ENCODE measurements around the gene NCCRP1. TPM values are rescaled to one million over a fixed set of nuclear protein-coding genes. Genes with fewer than 3 reads are reported as not detected.

The NCCRP1 gene
- total and polyA plus RNA-seq, 2 donors (not counting 1 experiment from before 2014, with no cell fraction given): not detected

- Histone ChIP-seq H3K9ac (ENCODE audit: insufficient read depth, low read length) (no peak overlapping the region), H3K4me3 (replicated peaks in 1 of 4; ENCODE audit: control extremely low read depth in 1 of 4, insufficient read depth in 1 of 4, low read depth in 3 of 4, low read length in 4 of 4) (no peak overlapping the region), H3K4me2 (ENCODE audit: extremely low read depth, insufficient read depth, low read length) (no peak overlapping the region), H2AFZ (ENCODE audit: low read length) (no peak overlapping the region), H3K4me1 (ENCODE audit: control insufficient read depth, extremely low read depth, insufficient read depth, low read length) (no peaks in the 10 kb centered on the region), H3K36me3 (ENCODE audit: control insufficient read depth, insufficient read depth, low read length) (no peaks in the 10 kb centered on the region), H3K9me3 (ENCODE audit: control insufficient read depth, insufficient read depth, low read depth, low read length) (no peaks in the 10 kb centered on the region), H3K79me2 (ENCODE audit: control insufficient read depth, insufficient read depth, low read length) (peaks cover 30% of the 10 kb centered on the region), H3K27ac (ENCODE audit: insufficient read depth, low read length) (no peak overlapping the region), H4K20me1 (ENCODE audit: control insufficient read depth, extremely low read depth, insufficient read depth, low read length) (no peaks in the 10 kb centered on the region), H3K27me3 (ENCODE audit: control insufficient read depth, insufficient read depth, low read length) (no peaks in the 10 kb centered on the region)
- TF ChIP-seq CTCF (conservative IDR thresholded peaks at IDR 0.05 in 1 of 2, IDR thresholded peaks at IDR 0.05 in 1 of 2; ENCODE audit: low read depth in 1 of 2, low read length in 2 of 2): no peak
- TF ChIP-seq EZH2 (IDR thresholded peaks at IDR 0.05; ENCODE audit: low read length, missing control alignments): no peak
- DNase-seq (ENCODE audit: low read depth in 2 of 2): no peak
Observed at GRCh38 chr19:39150235-39150634, 46.5 kb upstream of the NCCRP1 start.

- H3K79me2 ChIP-seq (ENCODE audit: control insufficient read depth, insufficient read depth, low read length): peaks cover 29% of the 10 kb centered on the region
Observed at GRCh38 chr19:39150807-39151600, 45.8 kb upstream of the NCCRP1 start.

GRCh38 chr19:39152066-39152465 lies 44.7 kb upstream of the NCCRP1 start:
- H3K9ac ChIP-seq (ENCODE audit: insufficient read depth, low read length): no peak overlapping the region
- no peaks in the 10 kb centered on the region for H3K36me3 ChIP-seq (ENCODE audit: control insufficient read depth, insufficient read depth, low read length)
- no peak overlapping the region for H3K4me3 ChIP-seq (replicated peaks in 1 of 4; ENCODE audit: control extremely low read depth in 1 of 4, insufficient read depth in 1 of 4, low read depth in 3 of 4, low read length in 4 of 4)
- no peaks in the 10 kb centered on the region for H4K20me1 ChIP-seq (ENCODE audit: control insufficient read depth, extremely low read depth, insufficient read depth, low read length)
- peaks cover 26% of the 10 kb centered on the region for H3K79me2 ChIP-seq (ENCODE audit: control insufficient read depth, insufficient read depth, low read length)
- H3K9me3 ChIP-seq (ENCODE audit: control insufficient read depth, insufficient read depth, low read depth, low read length): no peaks in the 10 kb centered on the region
- no peaks in the 10 kb centered on the region for H3K4me1 ChIP-seq (ENCODE audit: control insufficient read depth, extremely low read depth, insufficient read depth, low read length)
- H3K27me3 ChIP-seq (ENCODE audit: control insufficient read depth, insufficient read depth, low read length): no peaks in the 10 kb centered on the region
- no peak for DNase-seq (ENCODE audit: low read depth in 2 of 2)
- H3K4me2 ChIP-seq (ENCODE audit: extremely low read depth, insufficient read depth, low read length): no peak overlapping the region
- H2AFZ ChIP-seq (ENCODE audit: low read length): no peak overlapping the region
- H3K27ac ChIP-seq (ENCODE audit: insufficient read depth, low read length): no peak overlapping the region
- TF ChIP-seq EZH2 (IDR thresholded peaks at IDR 0.05; ENCODE audit: low read length, missing control alignments) (no peak), CTCF (conservative IDR thresholded peaks at IDR 0.05 in 1 of 2, IDR thresholded peaks at IDR 0.05 in 1 of 2; ENCODE audit: low read depth in 1 of 2, low read length in 2 of 2) (no peak)

More at GRCh38 chr19:39150807-39151600, 45.8 kb upstream of the NCCRP1 start:
- no peak overlapping the region for H3K4me2 ChIP-seq (ENCODE audit: extremely low read depth, insufficient read depth, low read length)
- H3K9ac ChIP-seq (ENCODE audit: insufficient read depth, low read length): no peak overlapping the region
- TF ChIP-seq CTCF (conservative IDR thresholded peaks at IDR 0.05 in 1 of 2, IDR thresholded peaks at IDR 0.05 in 1 of 2; ENCODE audit: low read depth in 1 of 2, low read length in 2 of 2) (no peak), EZH2 (IDR thresholded peaks at IDR 0.05; ENCODE audit: low read length, missing control alignments) (no peak)
- DNase-seq (ENCODE audit: low read depth in 2 of 2): no peak
- H3K4me1 ChIP-seq (ENCODE audit: control insufficient read depth, extremely low read depth, insufficient read depth, low read length): no peaks in the 10 kb centered on the region
- no peak overlapping the region for H2AFZ ChIP-seq (ENCODE audit: low read length)
- no peaks in the 10 kb centered on the region for H3K36me3 ChIP-seq (ENCODE audit: control insufficient read depth, insufficient read depth, low read length)
- no peaks in the 10 kb centered on the region for H3K9me3 ChIP-seq (ENCODE audit: control insufficient read depth, insufficient read depth, low read depth, low read length)
- H3K27me3 ChIP-seq (ENCODE audit: control insufficient read depth, insufficient read depth, low read length): no peaks in the 10 kb centered on the region
- no peak overlapping the region for H3K27ac ChIP-seq (ENCODE audit: insufficient read depth, low read length)
- no peak overlapping the region for H3K4me3 ChIP-seq (replicated peaks in 1 of 4; ENCODE audit: control extremely low read depth in 1 of 4, insufficient read depth in 1 of 4, low read depth in 3 of 4, low read length in 4 of 4)
- H4K20me1 ChIP-seq (ENCODE audit: control insufficient read depth, extremely low read depth, insufficient read depth, low read length): no peaks in the 10 kb centered on the region
